NCI-H146 treated with DMSO at 0.1 percent for 48 hours (cell line): ENCODE results near the gene EFHC2.

Experiments
- DNase-seq: peaks from one replicate; lab custom pipeline; 2025; ENCODE audit not compliant: unreplicated experiment; lab: John Stamatoyannopoulos, UW

The EFHC2 gene

GRCh38 chrX:44155126-44155525, 188.3 kb downstream of the EFHC2 start:
- DNase-seq = no peak

GRCh38 chrX:44152852-44153251, 190.6 kb downstream of the EFHC2 start:
- no peak for DNase-seq

GRCh38 chrX:44147130-44147529, 196.3 kb downstream of the EFHC2 start:
- DNase-seq = no peak

- no peak for DNase-seq
Observed at GRCh38 chrX:44144177-44144945, 199.1 kb downstream of the EFHC2 start.

- no peak for DNase-seq
Observed at GRCh38 chrX:44143061-44143602, 200.3 kb downstream of the EFHC2 start.

- no peak for DNase-seq
Observed at GRCh38 chrX:44130189-44130588, 213.3 kb downstream of the EFHC2 start.

GRCh38 chrX:44113337-44113736, 230.1 kb downstream of the EFHC2 start:
- DNase-seq = no peak

GRCh38 chrX:44106864-44107263, 236.6 kb downstream of the EFHC2 start:
- no peak for DNase-seq

- DNase-seq = no peak
Observed at GRCh38 chrX:44105228-44105913, 238.1 kb downstream of the EFHC2 start.

GRCh38 chrX:44104699-44105098, 238.8 kb downstream of the EFHC2 start:
- no peak for DNase-seq

GRCh38 chrX:44101281-44101680, 242.2 kb downstream of the EFHC2 start:
- DNase-seq = no peak

- no peak for DNase-seq
Observed at GRCh38 chrX:44099366-44099765, 244.1 kb downstream of the EFHC2 start.
